ENCODE results near the gene SLC6A3.
"Not testable (repeated sequence)": the region's sequence is repeated elsewhere in the genome, so short reads cannot be mapped to it uniquely, and the experiment has no call there.

The SLC6A3 gene

GRCh38 chr5:1422522-1422921 is 22.7 kb downstream of the SLC6A3 start:
- DNase-seq (ENCODE audit: low read depth in 1 of 2, low spot score in 1 of 2) = not testable (repeated sequence)

- DNase-seq (ENCODE audit: low read depth in 1 of 2, low spot score in 1 of 2) = no peak
Measured at GRCh38 chr5:1421521-1422341, 23.5 kb downstream of the SLC6A3 start.

- DNase-seq (ENCODE audit: low read depth in 1 of 2, low spot score in 1 of 2) = no peak
Measured at GRCh38 chr5:1420211-1421195, 24.7 kb downstream of the SLC6A3 start.

- DNase-seq (ENCODE audit: low read depth in 1 of 2, low spot score in 1 of 2) = no peak
Measured at GRCh38 chr5:1419476-1420210, 25.6 kb downstream of the SLC6A3 start.

GRCh38 chr5:1418921-1419280 is 26.3 kb downstream of the SLC6A3 start:
- no peak for DNase-seq (ENCODE audit: low read depth in 1 of 2, low spot score in 1 of 2)

GRCh38 chr5:1418238-1418920 is 26.9 kb downstream of the SLC6A3 start:
- DNase-seq (ENCODE audit: low read depth in 1 of 2, low spot score in 1 of 2) = no peak

GRCh38 chr5:1417586-1418225 is 27.5 kb downstream of the SLC6A3 start:
- DNase-seq (ENCODE audit: low read depth in 1 of 2, low spot score in 1 of 2) = no peak

GRCh38 chr5:1416856-1417469 is 28.3 kb downstream of the SLC6A3 start:
- no peak for DNase-seq (ENCODE audit: low read depth in 1 of 2, low spot score in 1 of 2)

GRCh38 chr5:1415626-1416360 is 29.4 kb downstream of the SLC6A3 start:
- no peak for DNase-seq (ENCODE audit: low read depth in 1 of 2, low spot score in 1 of 2)

- DNase-seq (ENCODE audit: low read depth in 1 of 2, low spot score in 1 of 2) = no peak
Measured at GRCh38 chr5:1415059-1415425, 30.2 kb downstream of the SLC6A3 start.

- no peak for DNase-seq (ENCODE audit: low read depth in 1 of 2, low spot score in 1 of 2)
Measured at GRCh38 chr5:1414311-1415058, 30.8 kb downstream of the SLC6A3 start.

GRCh38 chr5:1413611-1414241 is 31.5 kb downstream of the SLC6A3 start:
- no peak for DNase-seq (ENCODE audit: low read depth in 1 of 2, low spot score in 1 of 2)

- DNase-seq (ENCODE audit: low read depth in 1 of 2, low spot score in 1 of 2) = no peak
Measured at GRCh38 chr5:1413211-1413610, 32.0 kb downstream of the SLC6A3 start.

- no peak for DNase-seq (ENCODE audit: low read depth in 1 of 2, low spot score in 1 of 2)
Measured at GRCh38 chr5:1412621-1413020, 32.6 kb downstream of the SLC6A3 start.

GRCh38 chr5:1412163-1412562 is 33.1 kb downstream of the SLC6A3 start:
- DNase-seq (ENCODE audit: low read depth in 1 of 2, low spot score in 1 of 2) = no peak

- DNase-seq (ENCODE audit: low read depth in 1 of 2, low spot score in 1 of 2) = no peak
Measured at GRCh38 chr5:1411099-1411498, 34.1 kb downstream of the SLC6A3 start.

- no peak for DNase-seq (ENCODE audit: low read depth in 1 of 2, low spot score in 1 of 2)
Measured at GRCh38 chr5:1410156-1411014, 34.9 kb downstream of the SLC6A3 start.
